Hematopoietic multipotent progenitor cell (in vitro differentiated cells): ENCODE results near the gene LRCOL1. TPM values are rescaled to one million over a fixed set of nuclear protein-coding genes. Genes with fewer than 3 reads are reported as not detected.
"Not testable (repeated sequence)": the region's sequence is repeated elsewhere in the genome, so short reads cannot be mapped to it uniquely, and the experiment has no call there.

ENCODE experiments used
- DNase-seq, 3 donors: peaks; one replicate each; pipeline ENCODE4 v3.0.0-alpha.2; 2011 to 2015; ENCODE audit warnings: low read depth in 2 of 3, low spot score in 2 of 3
- total RNA-seq: library from RNA; depleted of rRNA; stranded (reverse); fragments of >200 nt; gene quantifications from one replicate; pipeline ENCODE4 v1.2.3, GENCODE V29; 2012

LRCOL1 gene
- total RNA-seq, 1 donor = 0.54 TPM

GRCh38 chr12:132603240-132604150 lies 6.9 kb downstream of the LRCOL1 start:
- DNase-seq = no peak

- no peak for DNase-seq
Measured at GRCh38 chr12:132602572-132603239, 7.7 kb downstream of the LRCOL1 start.

GRCh38 chr12:132601171-132601883 lies 9.1 kb downstream of the LRCOL1 start:
- DNase-seq = no peak

- DNase-seq = peak in 2 of 3 donors; percentile 73 to 76
Measured at GRCh38 chr12:132600048-132601032, 10.0 kb downstream of the LRCOL1 start.

- not testable (repeated sequence) for DNase-seq
Measured at GRCh38 chr12:132599502-132599901, 10.9 kb downstream of the LRCOL1 start.

GRCh38 chr12:132597333-132598316 lies 12.8 kb downstream of the LRCOL1 start:
- DNase-seq = peak in 2 of 3 donors; percentile 54 to 65

GRCh38 chr12:132596016-132596415 lies 14.4 kb downstream of the LRCOL1 start:
- DNase-seq = no peak

- DNase-seq = no peak
Measured at GRCh38 chr12:132595183-132595582, 15.2 kb downstream of the LRCOL1 start.

GRCh38 chr12:132593938-132594358 lies 16.4 kb downstream of the LRCOL1 start:
- peak in 2 of 3 donors; percentile 76 to 78 for DNase-seq

GRCh38 chr12:132593521-132593920 lies 16.9 kb downstream of the LRCOL1 start:
- DNase-seq = no peak

GRCh38 chr12:132593071-132593470 lies 17.3 kb downstream of the LRCOL1 start:
- no peak for DNase-seq

GRCh38 chr12:132592282-132592970 lies 18.0 kb downstream of the LRCOL1 start:
- DNase-seq = no peak

GRCh38 chr12:132591107-132591935 lies 19.1 kb downstream of the LRCOL1 start:
- DNase-seq = no peak

GRCh38 chr12:132588821-132589669 lies 21.3 kb downstream of the LRCOL1 start:
- DNase-seq = no peak

GRCh38 chr12:132588319-132588718 lies 22.1 kb downstream of the LRCOL1 start:
- DNase-seq = no peak

GRCh38 chr12:132587781-132588180 lies 22.6 kb downstream of the LRCOL1 start:
- DNase-seq = no peak
